ENCODE results near the gene GPC6.

The GPC6 gene

GRCh38 chr13:94175076-94175475 is 948.5 kb downstream of the GPC6 start:
- Histone ChIP-seq H3K4me1 (ENCODE audit: insufficient read depth, low read length) (peaks cover 15% of the 10 kb centered on the region; the same call in 1 of the 2 replicates), H3K9me3 (ENCODE audit: control insufficient read depth, insufficient read depth, low read length) (no peaks in the 10 kb centered on the region), H3K9ac (ENCODE audit: low read depth, low read length) (no peak overlapping the region), H3K36me3 (ENCODE audit: insufficient read depth, low read length) (no peaks in the 10 kb centered on the region)

GRCh38 chr13:94176561-94176960 is 950.0 kb downstream of the GPC6 start:
- H3K36me3 ChIP-seq (ENCODE audit: insufficient read depth, low read length) = no peaks in the 10 kb centered on the region
- H3K9me3 ChIP-seq (ENCODE audit: control insufficient read depth, insufficient read depth, low read length) = no peaks in the 10 kb centered on the region
- peaks cover 3% of the 10 kb centered on the region; the same call in 1 of the 2 replicates for H3K4me1 ChIP-seq (ENCODE audit: insufficient read depth, low read length)
- no peak overlapping the region for H3K9ac ChIP-seq (ENCODE audit: low read depth, low read length)

GRCh38 chr13:94177041-94177440 is 950.4 kb downstream of the GPC6 start:
- Histone ChIP-seq H3K9ac (ENCODE audit: low read depth, low read length) (no peak overlapping the region), H3K36me3 (ENCODE audit: insufficient read depth, low read length) (no peaks in the 10 kb centered on the region), H3K9me3 (ENCODE audit: control insufficient read depth, insufficient read depth, low read length) (no peaks in the 10 kb centered on the region), H3K4me1 (ENCODE audit: insufficient read depth, low read length) (peaks cover 2% of the 10 kb centered on the region; the same call in 1 of the 2 replicates)

- Histone ChIP-seq H3K36me3 (ENCODE audit: insufficient read depth, low read length) (no peaks in the 10 kb centered on the region), H3K4me1 (ENCODE audit: insufficient read depth, low read length) (peaks cover 2% of the 10 kb centered on the region; the same call in 1 of the 2 replicates), H3K9me3 (ENCODE audit: control insufficient read depth, insufficient read depth, low read length) (no peaks in the 10 kb centered on the region), H3K9ac (ENCODE audit: low read depth, low read length) (no peak overlapping the region)
Measured at GRCh38 chr13:94178625-94179244, 952.1 kb downstream of the GPC6 start.

- no peak overlapping the region for H3K9ac ChIP-seq (ENCODE audit: low read depth, low read length)
- H3K36me3 ChIP-seq (ENCODE audit: insufficient read depth, low read length) = no peaks in the 10 kb centered on the region
- peaks cover 2% of the 10 kb centered on the region; the same call in 1 of the 2 replicates for H3K4me1 ChIP-seq (ENCODE audit: insufficient read depth, low read length)
- no peaks in the 10 kb centered on the region for H3K9me3 ChIP-seq (ENCODE audit: control insufficient read depth, insufficient read depth, low read length)
Measured at GRCh38 chr13:94181461-94182107, 955.0 kb downstream of the GPC6 start.

GRCh38 chr13:94182185-94182761 is 955.7 kb downstream of the GPC6 start:
- Histone ChIP-seq H3K9me3 (ENCODE audit: control insufficient read depth, insufficient read depth, low read length) (no peaks in the 10 kb centered on the region), H3K36me3 (ENCODE audit: insufficient read depth, low read length) (no peaks in the 10 kb centered on the region), H3K9ac (ENCODE audit: low read depth, low read length) (no peak overlapping the region), H3K4me1 (ENCODE audit: insufficient read depth, low read length) (peaks cover 2% of the 10 kb centered on the region; the same call in 1 of the 2 replicates)

GRCh38 chr13:94186470-94186869 is 959.9 kb downstream of the GPC6 start:
- Histone ChIP-seq H3K9ac (ENCODE audit: low read depth, low read length) (no peak overlapping the region), H3K4me1 (ENCODE audit: insufficient read depth, low read length) (peaks cover 13% of the 10 kb centered on the region; the same call in 1 of the 2 replicates), H3K36me3 (ENCODE audit: insufficient read depth, low read length) (no peaks in the 10 kb centered on the region), H3K9me3 (ENCODE audit: control insufficient read depth, insufficient read depth, low read length) (no peaks in the 10 kb centered on the region)

DNA sequence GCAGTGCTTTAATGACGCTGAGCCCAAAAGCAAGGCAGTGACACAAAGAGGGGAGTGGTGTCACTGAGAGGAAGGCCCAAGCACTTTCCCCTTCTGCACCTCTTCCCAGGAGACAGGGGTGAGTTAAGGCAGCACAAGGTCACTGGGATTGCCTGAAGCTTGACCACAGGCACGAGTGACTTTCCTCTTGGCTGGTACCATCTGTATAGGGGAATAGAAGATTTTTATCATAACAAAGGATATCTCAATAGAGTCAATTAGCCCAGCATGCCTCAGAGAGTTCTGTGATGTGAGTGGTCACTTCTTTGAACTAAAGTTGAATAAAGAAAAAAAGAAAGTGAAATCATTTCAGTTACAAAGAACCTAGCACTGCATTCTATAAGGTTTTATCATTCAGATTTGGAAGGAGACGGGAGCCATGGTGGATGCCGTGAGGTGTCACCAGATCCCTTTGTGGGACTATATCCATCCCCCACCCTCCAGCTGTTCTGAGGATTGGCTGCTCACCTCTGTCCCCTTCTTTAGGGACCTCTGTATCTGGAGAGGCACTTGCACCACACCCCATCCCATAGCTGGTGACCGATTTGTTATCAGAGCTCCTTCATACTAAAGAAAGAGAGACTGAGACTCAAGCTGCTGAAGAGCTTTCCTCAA is 961.7 kb downstream of the GPC6 start:
- Histone ChIP-seq H3K36me3 (ENCODE audit: insufficient read depth, low read length) (no peaks in the 10 kb centered on the region), H3K4me1 (ENCODE audit: insufficient read depth, low read length) (peaks cover 13% of the 10 kb centered on the region; the same call in 1 of the 2 replicates), H3K9me3 (ENCODE audit: control insufficient read depth, insufficient read depth, low read length) (no peaks in the 10 kb centered on the region), H3K9ac (ENCODE audit: low read depth, low read length) (no peak overlapping the region)

DNA sequence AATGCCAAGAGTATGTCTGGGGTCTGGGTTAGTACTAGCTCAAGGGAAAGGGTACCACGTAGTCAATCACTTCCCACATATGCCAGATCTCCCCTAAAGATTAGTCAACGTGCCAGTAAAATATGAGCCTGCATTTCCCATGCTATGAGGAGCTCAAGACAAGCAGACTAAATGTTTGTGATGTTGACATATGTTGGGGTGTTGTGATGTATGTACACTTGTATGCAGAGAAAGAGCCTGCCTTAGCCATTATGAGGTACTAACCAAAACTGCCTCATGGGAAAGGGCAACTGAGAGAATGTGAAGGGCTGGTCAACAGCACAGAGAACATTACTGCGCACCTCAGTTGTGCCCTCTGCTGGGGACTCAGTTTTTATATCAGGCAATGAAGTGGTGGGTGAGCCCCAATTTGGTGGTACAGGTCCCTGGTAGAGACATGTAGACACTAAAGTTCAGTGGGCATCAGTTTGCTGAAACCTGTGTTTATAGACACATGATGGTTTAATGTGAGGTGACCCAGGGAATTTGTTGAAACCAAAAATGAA is 965.9 kb downstream of the GPC6 start:
- Histone ChIP-seq H3K9me3 (ENCODE audit: control insufficient read depth, insufficient read depth, low read length) (no peaks in the 10 kb centered on the region), H3K4me1 (ENCODE audit: insufficient read depth, low read length) (peaks cover 13% of the 10 kb centered on the region; the same call in 1 of the 2 replicates), H3K36me3 (ENCODE audit: insufficient read depth, low read length) (no peaks in the 10 kb centered on the region), H3K9ac (ENCODE audit: low read depth, low read length) (no peak overlapping the region)

DNA sequence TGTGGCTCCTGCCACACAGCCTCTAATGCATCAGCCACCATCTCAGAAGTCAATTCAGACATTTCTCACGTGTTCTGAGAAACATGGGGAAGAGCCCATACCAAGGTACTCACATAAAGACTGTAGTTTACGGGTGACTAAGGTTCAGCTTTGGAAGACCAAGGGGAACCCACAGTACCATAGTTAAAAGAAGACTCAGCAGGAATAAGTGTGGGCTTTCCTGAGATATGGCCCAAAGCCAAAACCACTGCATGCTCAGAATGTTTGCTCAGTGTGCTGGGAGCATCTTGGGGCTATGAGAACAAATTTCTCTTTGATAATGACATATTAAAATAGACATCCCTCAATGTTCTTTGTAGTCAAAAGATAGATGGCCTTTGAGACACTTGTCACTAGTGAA is 969.1 kb downstream of the GPC6 start:
- H3K36me3 ChIP-seq (ENCODE audit: insufficient read depth, low read length) = no peaks in the 10 kb centered on the region
- no peaks in the 10 kb centered on the region for H3K4me1 ChIP-seq (ENCODE audit: insufficient read depth, low read length)
- no peak overlapping the region for H3K9ac ChIP-seq (ENCODE audit: low read depth, low read length)
- H3K9me3 ChIP-seq (ENCODE audit: control insufficient read depth, insufficient read depth, low read length) = no peaks in the 10 kb centered on the region

GRCh38 chr13:94196413-94196812 is 969.8 kb downstream of the GPC6 start:
- H3K9me3 ChIP-seq (ENCODE audit: control insufficient read depth, insufficient read depth, low read length) = no peaks in the 10 kb centered on the region
- H3K36me3 ChIP-seq (ENCODE audit: insufficient read depth, low read length) = no peaks in the 10 kb centered on the region
- H3K4me1 ChIP-seq (ENCODE audit: insufficient read depth, low read length) = no peaks in the 10 kb centered on the region
- no peak overlapping the region for H3K9ac ChIP-seq (ENCODE audit: low read depth, low read length)

DNA sequence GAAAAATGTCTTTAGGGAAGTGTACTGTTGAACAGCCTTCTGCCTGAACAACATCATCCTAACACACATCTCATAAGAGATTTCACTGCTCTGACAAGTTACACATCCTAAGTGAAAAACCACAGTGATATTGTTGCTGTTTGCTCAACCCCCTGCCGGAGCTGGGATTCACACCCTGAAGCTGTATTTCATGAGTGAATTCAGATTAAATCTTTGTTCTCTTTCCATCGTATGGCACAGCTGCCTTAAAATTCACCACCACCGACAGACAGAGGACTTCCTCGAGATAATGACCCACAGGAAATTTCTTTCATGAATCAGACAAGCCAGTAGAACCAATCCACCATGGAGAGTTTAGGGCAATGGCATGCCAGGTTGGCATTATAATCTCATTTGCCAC is 972.1 kb downstream of the GPC6 start:
- H3K4me1 ChIP-seq (ENCODE audit: insufficient read depth, low read length) = no peaks in the 10 kb centered on the region
- no peak overlapping the region for H3K9ac ChIP-seq (ENCODE audit: low read depth, low read length)
- H3K9me3 ChIP-seq (ENCODE audit: control insufficient read depth, insufficient read depth, low read length) = no peaks in the 10 kb centered on the region
- no peaks in the 10 kb centered on the region for H3K36me3 ChIP-seq (ENCODE audit: insufficient read depth, low read length)

GRCh38 chr13:94199135-94199534 is 972.5 kb downstream of the GPC6 start:
- no peaks in the 10 kb centered on the region for H3K9me3 ChIP-seq (ENCODE audit: control insufficient read depth, insufficient read depth, low read length)
- H3K36me3 ChIP-seq (ENCODE audit: insufficient read depth, low read length) = no peaks in the 10 kb centered on the region
- no peaks in the 10 kb centered on the region for H3K4me1 ChIP-seq (ENCODE audit: insufficient read depth, low read length)
- H3K9ac ChIP-seq (ENCODE audit: low read depth, low read length) = no peak overlapping the region

- Histone ChIP-seq H3K9ac (ENCODE audit: low read depth, low read length) (no peak overlapping the region), H3K4me1 (ENCODE audit: insufficient read depth, low read length) (no peaks in the 10 kb centered on the region), H3K36me3 (ENCODE audit: insufficient read depth, low read length) (no peaks in the 10 kb centered on the region), H3K9me3 (ENCODE audit: control insufficient read depth, insufficient read depth, low read length) (no peaks in the 10 kb centered on the region)
Measured at GRCh38 chr13:94201022-94201421, 974.4 kb downstream of the GPC6 start.
